GM19452 (cell line): ENCODE results near the gene LDLRAD4.
"Not testable (repeated sequence)": the region's sequence is repeated elsewhere in the genome, so short reads cannot be mapped to it uniquely, and the experiment has no call there.

Source experiments
- ATAC-seq: cut with Tn5 transposase; IDR thresholded peaks from one replicate; pipeline ENCODE4 v1.9.1; 2021; ENCODE audit not compliant: unreplicated experiment

The LDLRAD4 gene

GRCh38 chr18:13643261-13643751 lies 424.7 kb downstream of the LDLRAD4 start:
- no peak for ATAC-seq

GRCh38 chr18:13645093-13645492 lies 426.5 kb downstream of the LDLRAD4 start:
- no peak for ATAC-seq

GRCh38 chr18:13646633-13647032 lies 428.1 kb downstream of the LDLRAD4 start:
- no peak for ATAC-seq

GRCh38 chr18:13647761-13648160 lies 429.2 kb downstream of the LDLRAD4 start:
- ATAC-seq = no peak

- no peak for ATAC-seq
These were observed 431.1 kb downstream of the LDLRAD4 start for GRCh38 chr18:13649397-13650390.

GRCh38 chr18:13653746-13654433 lies 435.3 kb downstream of the LDLRAD4 start:
- ATAC-seq = no peak

GRCh38 chr18:13657974-13658373 lies 439.4 kb downstream of the LDLRAD4 start:
- no peak for ATAC-seq

- no peak for ATAC-seq
These were observed 440.1 kb downstream of the LDLRAD4 start for GRCh38 chr18:13658436-13659204.

- no peak for ATAC-seq
These were observed 441.9 kb downstream of the LDLRAD4 start for GRCh38 chr18:13660510-13660909.

- no peak for ATAC-seq
These were observed 442.7 kb downstream of the LDLRAD4 start for GRCh38 chr18:13661051-13661778.

GRCh38 chr18:13661779-13662256 lies 443.3 kb downstream of the LDLRAD4 start:
- ATAC-seq = no peak

- ATAC-seq = no peak
These were observed 454.1 kb downstream of the LDLRAD4 start for GRCh38 chr18:13672657-13673056.

GRCh38 chr18:13676471-13676870 lies 457.9 kb downstream of the LDLRAD4 start:
- no peak for ATAC-seq

- not testable (repeated sequence) for ATAC-seq
These were observed 458.8 kb downstream of the LDLRAD4 start for GRCh38 chr18:13677350-13677749.

GRCh38 chr18:13680612-13681011 lies 462.1 kb downstream of the LDLRAD4 start:
- no peak for ATAC-seq

GRCh38 chr18:13681701-13682100 lies 463.1 kb downstream of the LDLRAD4 start:
- no peak for ATAC-seq

- no peak for ATAC-seq
These were observed 466.0 kb downstream of the LDLRAD4 start for GRCh38 chr18:13684546-13684945.

GRCh38 chr18:13688191-13689136 lies 469.9 kb downstream of the LDLRAD4 start:
- no peak for ATAC-seq

- ATAC-seq = not testable (repeated sequence)
These were observed 471.5 kb downstream of the LDLRAD4 start for GRCh38 chr18:13690060-13690459.
